IMR-90 (cell line): ENCODE results near the gene CGNL1.

Source experiments
- POLR2A ChIP-seq: IDR thresholded peaks from 2 replicates; pipeline ENCODE4 v1.6.1; 2012; ENCODE audit warnings: mild to moderate bottlenecking, low read depth, low read length
- RAD21 ChIP-seq: IDR thresholded peaks from 2 replicates; pipeline ENCODE4 v1.6.1; 2012; ENCODE audit warnings: low read length, improper control_type of control experiment
- TF ChIP-seq, protein P1 (sequence below): conservative IDR thresholded peaks from 2 replicates; pipeline ENCODE4 v1.5.1; 2012; ENCODE audit warnings: mild to moderate bottlenecking, low read depth, low read length, improper control_type of control experiment

GRCh38 chr15:57495554-57496165, 119.4 kb downstream of the CGNL1 start:
- TF ChIP-seq, protein P1, sequence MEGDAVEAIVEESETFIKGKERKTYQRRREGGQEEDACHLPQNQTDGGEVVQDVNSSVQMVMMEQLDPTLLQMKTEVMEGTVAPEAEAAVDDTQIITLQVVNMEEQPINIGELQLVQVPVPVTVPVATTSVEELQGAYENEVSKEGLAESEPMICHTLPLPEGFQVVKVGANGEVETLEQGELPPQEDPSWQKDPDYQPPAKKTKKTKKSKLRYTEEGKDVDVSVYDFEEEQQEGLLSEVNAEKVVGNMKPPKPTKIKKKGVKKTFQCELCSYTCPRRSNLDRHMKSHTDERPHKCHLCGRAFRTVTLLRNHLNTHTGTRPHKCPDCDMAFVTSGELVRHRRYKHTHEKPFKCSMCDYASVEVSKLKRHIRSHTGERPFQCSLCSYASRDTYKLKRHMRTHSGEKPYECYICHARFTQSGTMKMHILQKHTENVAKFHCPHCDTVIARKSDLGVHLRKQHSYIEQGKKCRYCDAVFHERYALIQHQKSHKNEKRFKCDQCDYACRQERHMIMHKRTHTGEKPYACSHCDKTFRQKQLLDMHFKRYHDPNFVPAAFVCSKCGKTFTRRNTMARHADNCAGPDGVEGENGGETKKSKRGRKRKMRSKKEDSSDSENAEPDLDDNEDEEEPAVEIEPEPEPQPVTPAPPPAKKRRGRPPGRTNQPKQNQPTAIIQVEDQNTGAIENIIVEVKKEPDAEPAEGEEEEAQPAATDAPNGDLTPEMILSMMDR, result no peak
- TF ChIP-seq POLR2A, result no peak
- no peak for TF ChIP-seq RAD21
